Left hindlimb (tissue), 1 donor: Measurements from ENCODE around the gene BTBD18.
"Not testable (repeated sequence)": the region's sequence is repeated elsewhere in the genome, so short reads cannot be mapped to it uniquely, and the experiment has no call there.

Source experiments
- DNase-seq: peaks from one replicate; pipeline ENCODE4 v3.0.0-alpha.2; 2018

Gene BTBD18

GRCh38 chr11:57728829-57729228 is 22.8 kb downstream of the BTBD18 start:
- DNase-seq, result no peak

GRCh38 chr11:57727185-57727584 is 24.4 kb downstream of the BTBD18 start:
- no peak for DNase-seq

- not testable (repeated sequence) for DNase-seq
Observed at GRCh38 chr11:57716726-57717125, 34.9 kb downstream of the BTBD18 start.

GRCh38 chr11:57713835-57714234 is 37.8 kb downstream of the BTBD18 start:
- no peak for DNase-seq

- DNase-seq, result peak; percentile 94
Observed at GRCh38 chr11:57712256-57713150, 39.1 kb downstream of the BTBD18 start, which contains the start of gene TMX2. TMX2 (plus strand) TSS chr11:57712593; CDS start chr11:57712619, 26 bp downstream.

GRCh38 chr11:57711414-57712255 is 40.0 kb downstream of the BTBD18 start, which contains the start of gene MED19:
MED19 (minus strand) TSS chr11:57712215; CDS start chr11:57712179, 36 bp downstream.
- no peak for DNase-seq

GRCh38 chr11:57709802-57710367 is 41.7 kb downstream of the BTBD18 start:
- no peak for DNase-seq

- DNase-seq, result not testable (repeated sequence)
Observed at GRCh38 chr11:57705432-57705831, 46.2 kb downstream of the BTBD18 start.

GRCh38 chr11:57704932-57705331 is 46.7 kb downstream of the BTBD18 start:
- no peak for DNase-seq

- DNase-seq, result no peak
Observed at GRCh38 chr11:57703341-57703740, 48.3 kb downstream of the BTBD18 start.

- no peak for DNase-seq
Observed at GRCh38 chr11:57700425-57700824, 51.2 kb downstream of the BTBD18 start.

GRCh38 chr11:57699813-57700212 is 51.8 kb downstream of the BTBD18 start:
- DNase-seq, result no peak

GRCh38 chr11:57698843-57699365 is 52.7 kb downstream of the BTBD18 start:
- no peak for DNase-seq
